Stimulated activated CD4-positive, alpha-beta T cell treated with anti-CD3 and anti-CD28 coated beads, Interleukin-4, amount 100 ng/mL, for 24 hours (primary cell): ENCODE data around the gene TK1.
A peak's percentile ranks its signal among the peaks of the same experiment; 100 is the strongest.
"Not testable (repeated sequence)": the region's sequence is repeated elsewhere in the genome, so short reads cannot be mapped to it uniquely, and the experiment has no call there.

Experiments
- DNase-seq: peaks from one replicate; pipeline ENCODE4 v3.0.0-alpha.2; 2020

TK1 gene

DNA sequence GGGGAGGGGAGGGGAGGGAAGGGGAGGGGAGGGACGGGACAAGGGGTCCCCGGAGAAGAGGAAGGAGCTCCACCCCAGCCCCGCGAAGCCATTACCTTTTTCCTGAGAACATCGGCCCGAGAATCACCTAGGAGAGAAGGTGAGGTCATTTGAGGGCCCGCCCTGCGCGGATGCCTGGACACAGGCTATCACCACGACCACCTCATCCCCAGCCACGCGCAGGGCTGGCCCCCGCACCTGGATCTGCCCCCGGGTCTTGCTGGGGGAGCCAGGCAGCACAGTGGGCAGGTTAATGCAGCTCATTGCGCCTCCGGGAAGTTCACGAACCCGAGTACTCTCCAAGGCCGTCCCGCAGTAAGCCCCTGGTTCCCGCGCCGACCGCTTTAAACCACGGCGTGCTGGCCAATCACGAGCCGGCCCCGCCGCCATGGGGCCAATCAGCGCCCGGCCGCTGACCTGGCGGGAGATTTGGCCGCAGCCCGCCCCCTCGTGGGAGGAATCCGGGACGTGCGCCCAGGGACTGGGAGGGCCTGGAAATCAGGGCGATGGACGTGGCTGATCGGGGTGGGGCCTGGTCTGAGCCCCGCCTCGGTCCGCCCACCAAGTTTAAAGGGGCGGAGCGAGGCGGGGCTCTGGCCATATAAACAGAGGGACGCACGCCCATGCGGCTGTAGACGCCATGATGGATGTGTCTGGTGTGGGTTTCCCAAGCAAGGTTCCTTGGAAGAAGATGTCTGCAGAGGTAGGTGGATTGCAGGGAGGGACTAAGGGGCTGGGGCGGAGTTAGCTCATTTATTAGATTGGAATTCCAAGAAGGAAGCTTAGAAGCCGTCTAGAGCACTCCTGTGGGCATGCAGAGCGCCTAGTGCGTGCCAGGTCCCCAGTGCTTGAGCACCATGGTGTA is at the start of gene TK1, which contains the start of gene AFMID:
Gene TK1 (minus strand): TSS at position 361 of the 904 bp plus-strand sequence. CDS start 58 bp downstream, at position 303.
Gene AFMID (plus strand): TSS at position 671 of the 904 bp plus-strand sequence. CDS start 9 bp downstream, at position 680.
- peak; percentile 91 for DNase-seq

DNA sequence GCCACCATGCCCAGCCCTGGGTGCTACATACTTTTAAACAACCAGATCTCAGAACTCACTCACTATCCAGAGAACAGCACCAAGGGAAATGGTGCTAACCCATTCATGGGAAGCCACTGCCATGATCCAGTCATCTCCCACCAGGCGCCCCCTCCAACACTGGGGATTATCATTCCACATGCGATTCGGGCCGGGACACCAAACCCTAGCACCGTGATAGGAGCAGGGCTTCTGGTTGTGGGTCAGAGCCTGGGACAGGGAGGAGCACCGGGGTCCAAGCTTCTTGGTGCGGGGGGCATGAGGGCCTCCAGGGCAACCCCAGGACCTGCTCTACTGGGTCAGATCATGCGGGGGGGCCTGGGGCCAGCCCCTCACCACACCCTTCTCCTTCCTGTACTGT is 49.0 kb upstream of the TK1 start:
- no peak for DNase-seq

- not testable (repeated sequence) for DNase-seq
These were observed 48.2 kb upstream of the TK1 start for GRCh38 chr17:78235022-78235421.

GRCh38 chr17:78234261-78234865 is 47.5 kb upstream of the TK1 start:
- no peak for DNase-seq

GRCh38 chr17:78233678-78234077 is 46.8 kb upstream of the TK1 start:
- no peak for DNase-seq

GRCh38 chr17:78232859-78233173 is 46.0 kb upstream of the TK1 start:
- no peak for DNase-seq

DNA sequence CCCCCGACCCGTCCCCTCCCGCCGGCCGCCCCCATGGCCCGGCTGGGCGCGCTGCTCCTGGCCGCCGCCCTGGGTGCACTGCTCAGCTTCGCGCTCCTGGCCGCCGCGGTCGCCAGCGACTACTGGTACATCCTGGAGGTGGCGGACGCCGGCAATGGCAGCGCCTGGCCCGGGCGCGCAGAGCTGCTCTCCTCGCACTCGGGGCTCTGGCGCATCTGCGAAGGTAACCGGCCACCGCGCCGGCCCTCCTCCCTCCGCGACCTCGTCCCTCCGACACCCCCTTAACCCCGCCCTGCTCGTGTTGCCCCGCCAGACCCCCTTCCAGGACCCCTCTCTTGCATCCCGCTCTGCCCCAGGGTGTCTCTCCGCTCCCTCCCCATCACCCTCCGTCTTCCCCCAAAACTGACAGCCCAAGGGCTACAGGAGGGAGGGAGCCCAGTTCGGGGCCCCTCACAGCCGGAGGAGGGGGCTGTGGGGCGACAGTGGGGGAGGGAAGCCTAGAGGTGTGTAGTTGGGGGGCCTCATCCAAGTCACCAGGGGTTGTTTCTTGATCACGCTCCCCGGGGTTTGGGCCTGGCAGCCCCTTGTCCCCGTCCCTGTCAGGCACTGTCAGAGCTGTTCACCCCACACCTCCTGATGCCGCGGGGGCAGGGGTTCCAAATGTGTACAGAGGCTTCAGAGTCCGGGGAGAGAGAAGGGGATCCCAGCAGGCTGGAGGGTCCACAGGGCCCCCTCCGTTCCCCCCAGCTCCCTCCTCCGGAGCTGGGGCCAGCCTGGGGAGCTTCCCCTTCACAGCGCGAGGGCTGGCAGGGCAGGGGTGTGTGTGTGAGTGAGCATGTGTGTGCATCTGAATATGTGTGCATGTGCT is 45.4 kb upstream of the TK1 start:
- DNase-seq, result no peak

DNA sequence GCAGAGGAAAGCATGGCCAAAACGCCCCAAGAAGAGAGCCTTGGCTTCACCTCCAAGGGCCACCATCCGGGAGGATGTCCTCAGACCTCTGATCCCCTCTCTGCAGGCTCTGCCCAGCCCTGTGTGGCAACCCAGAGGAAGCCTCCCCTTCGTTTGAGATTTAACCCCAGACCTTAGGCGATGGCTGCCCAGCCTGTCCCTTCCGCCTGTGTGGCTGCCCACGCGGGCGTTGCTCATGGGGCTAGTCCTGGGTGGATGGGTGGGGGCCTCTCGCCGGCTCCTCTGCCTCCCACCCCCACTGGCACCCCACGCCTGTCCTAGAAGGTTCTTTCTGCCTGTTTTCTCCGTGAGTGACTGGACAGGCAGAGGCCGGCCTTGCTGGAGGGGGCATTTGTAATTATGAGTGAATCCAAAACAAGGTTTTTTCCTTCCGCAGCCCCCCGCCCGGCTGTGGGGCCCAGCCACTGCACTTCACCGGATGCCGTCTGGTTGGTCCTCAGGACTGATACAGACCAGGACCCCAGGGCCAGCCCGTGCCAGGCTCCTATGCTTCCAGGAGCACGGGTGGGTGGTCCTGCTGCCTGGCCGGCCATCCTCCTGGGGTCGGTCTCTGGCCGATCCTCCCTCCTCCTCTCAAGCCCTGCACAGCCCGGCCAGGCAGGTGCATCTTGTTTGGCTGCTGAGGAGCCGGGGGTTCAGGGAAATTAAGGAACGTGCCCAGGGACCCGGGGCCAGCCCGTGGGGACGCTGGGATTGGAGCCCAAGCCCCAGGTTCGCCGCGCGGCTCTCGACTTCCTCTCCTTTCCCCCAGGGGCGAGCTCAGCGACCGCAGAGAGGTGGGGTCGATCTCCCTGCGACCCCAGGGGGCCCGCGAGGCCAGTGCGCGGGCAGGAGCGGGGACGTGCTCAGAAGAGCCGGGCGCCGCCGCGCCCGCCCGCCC is 44.4 kb upstream of the TK1 start, which contains the start of gene TMEM235:
Gene TMEM235 (plus strand): TSS at position 636 of the 940 bp plus-strand sequence. CDS start 393 bp downstream, outside the sequence.
- DNase-seq, result no peak

GRCh38 chr17:78230252-78230962 is 43.6 kb upstream of the TK1 start:
- no peak for DNase-seq

- no peak for DNase-seq
These were observed 41.3 kb upstream of the TK1 start for GRCh38 chr17:78228176-78228575.

- no peak for DNase-seq
These were observed 40.6 kb upstream of the TK1 start for GRCh38 chr17:78227455-78227916.

DNA sequence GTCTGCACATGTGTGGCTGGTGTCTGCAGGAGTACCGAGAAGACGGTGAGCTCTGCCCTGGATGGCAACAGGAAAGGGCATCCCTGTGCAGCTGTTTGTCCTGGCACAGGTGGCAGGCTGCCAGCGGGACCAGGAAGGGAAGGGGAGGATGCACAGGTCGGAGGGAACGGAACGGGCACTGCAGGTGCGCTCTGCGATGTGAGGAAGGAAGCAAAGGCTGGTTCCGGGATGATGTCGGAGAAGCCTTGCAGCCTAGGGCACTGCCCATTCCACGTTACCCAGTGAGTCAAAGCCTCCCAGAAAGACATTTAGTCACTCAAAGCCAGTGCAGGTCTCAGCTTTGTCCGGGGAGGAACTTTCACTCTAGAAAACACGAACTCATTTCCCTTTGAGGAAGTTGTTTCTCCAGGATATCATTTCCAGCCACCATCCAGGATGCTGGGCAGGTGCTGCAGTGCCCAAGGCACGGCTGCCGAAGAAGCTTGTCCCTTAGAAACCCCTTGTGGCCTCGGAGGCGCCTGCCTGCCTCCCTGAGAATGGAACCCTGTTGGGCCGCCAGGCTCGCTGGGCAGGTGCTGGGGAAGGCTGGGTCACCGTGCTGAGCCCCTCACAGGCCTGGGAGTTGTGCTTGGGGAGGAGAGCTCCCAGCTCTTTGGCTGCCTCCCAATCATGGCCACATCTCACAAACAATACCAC is 40.1 kb upstream of the TK1 start:
- DNase-seq, result no peak

DNA sequence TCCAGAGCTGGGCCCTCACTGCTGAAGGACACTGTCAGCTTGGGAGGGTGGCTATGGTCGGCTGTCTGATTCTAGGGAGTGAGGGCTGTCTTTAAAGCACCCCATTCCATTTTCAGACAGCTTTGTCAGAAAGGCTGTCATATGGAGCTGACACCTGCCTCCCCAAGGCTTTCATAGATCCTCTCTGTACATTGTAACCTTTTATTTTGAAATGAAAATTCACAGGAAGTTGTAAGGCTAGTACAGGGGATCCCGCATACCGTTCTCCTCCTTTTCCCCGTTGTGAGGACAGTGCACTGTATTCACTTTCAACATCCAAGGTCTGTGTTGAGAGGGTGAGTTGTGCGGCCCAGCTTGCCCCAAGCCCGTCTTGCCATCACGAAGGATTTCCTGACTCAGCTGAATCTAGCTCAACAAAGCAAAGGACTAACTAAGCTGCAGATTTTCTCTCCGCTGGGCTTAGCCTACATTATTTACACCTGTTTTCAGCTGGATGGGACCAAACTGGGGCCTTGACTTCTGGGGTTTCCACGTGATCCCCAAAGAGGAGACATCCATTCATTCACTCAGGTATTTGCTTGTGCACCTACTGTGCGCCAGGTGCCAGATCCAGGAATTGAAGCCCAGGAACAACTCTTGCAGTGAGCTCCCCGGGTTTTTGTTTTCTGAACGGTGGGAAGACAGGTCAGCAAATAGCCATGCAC is 39.4 kb upstream of the TK1 start:
- DNase-seq, result no peak

DNA sequence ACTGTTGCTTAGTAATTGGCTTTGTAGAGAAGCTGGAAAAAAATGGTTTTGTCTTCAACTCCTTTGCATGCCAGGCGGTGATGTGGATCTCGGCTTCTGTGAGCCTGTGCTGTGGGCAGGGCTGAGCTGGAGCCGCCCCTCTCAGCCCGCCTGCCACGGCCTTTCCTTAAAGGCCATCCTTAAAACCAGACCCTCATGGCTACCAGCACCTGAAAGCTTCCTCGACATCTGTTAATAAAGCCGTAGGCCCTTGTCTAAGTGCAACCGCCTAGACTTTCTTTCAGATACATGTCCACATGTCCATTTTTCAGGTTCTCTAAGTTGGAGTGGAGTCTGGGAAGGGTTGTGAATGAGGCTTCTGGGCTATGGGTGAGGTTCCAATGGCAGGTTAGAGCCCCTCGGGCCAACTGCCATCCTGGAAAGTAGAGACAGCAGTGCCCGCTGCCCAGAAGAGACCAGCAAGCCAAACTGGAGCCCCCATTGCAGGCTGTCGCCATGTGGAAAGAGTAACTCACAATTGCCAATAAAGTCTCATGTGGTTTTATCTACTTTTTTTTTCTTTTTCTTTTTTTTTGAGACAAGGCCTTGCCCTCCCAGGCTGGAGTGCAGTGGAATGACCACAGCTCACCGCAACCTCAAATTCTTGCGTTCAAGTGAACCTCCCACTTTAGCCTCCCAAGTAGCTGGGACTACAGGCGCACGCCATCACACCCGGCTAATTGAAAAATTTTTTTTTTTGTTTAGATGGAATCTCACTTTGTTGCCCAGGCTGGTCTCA is 38.4 kb upstream of the TK1 start:
- DNase-seq, result no peak

GRCh38 chr17:78224231-78225087 is 37.6 kb upstream of the TK1 start:
- no peak for DNase-seq

DNA sequence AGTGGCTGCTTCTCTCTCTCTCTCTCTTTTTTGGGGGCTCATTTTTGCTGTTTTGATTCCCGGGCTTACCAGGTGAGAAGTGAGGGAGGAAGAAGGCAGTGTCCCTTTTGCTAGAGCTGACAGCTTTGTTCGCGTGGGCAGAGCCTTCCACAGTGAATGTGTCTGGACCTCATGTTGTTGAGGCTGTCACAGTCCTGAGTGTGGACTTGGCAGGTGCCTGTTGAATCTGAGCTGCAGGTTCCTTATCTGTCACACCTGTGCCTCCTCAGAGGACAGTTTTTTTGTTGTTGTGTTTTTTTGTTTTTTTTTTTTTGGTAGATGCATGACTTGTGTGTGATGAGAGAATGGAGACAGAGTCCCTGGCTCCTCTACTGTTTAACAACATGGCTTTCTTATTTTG is 36.9 kb upstream of the TK1 start:
- no peak for DNase-seq

DNA sequence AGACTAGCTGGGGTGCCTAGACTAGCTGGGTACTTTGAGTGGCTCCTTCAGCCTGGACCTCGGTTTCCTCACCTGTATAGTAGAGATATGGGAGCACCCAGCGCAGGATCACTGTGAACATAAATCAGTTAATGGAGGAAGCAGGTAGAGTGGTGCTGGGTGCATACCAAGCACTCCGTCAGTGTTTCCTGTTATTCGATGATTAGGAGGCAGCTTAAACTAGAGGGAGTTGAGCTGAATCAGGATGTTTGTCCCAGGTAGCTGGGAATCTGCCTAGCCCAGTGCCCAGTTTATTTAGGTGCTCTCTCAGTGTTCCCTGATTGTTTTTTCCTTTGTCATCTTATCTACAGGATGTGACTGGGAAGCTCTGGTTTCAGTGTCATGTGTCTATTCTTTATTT is 36.2 kb upstream of the TK1 start:
- DNase-seq, result no peak
